GM23338 (cell line): ENCODE data around the gene PCSK2.

Experiments used
- CREB1 ChIP-seq: fragments of 250-450 bp; sonication (Bioruptor Pico); IDR thresholded peaks from 2 replicates; pipeline ENCODE4 v1.5.0; 2020; ENCODE audit warnings: low read depth, mild to moderate bottlenecking, moderate library complexity
- EZH2 ChIP-seq: fragments of 200-600 bp; sonication (generic); IDR thresholded peaks from one replicate; pipeline ENCODE4 v1.8.0; 2017; ENCODE audit warnings: antibody characterized with exemption, mild to moderate bottlenecking, low read depth; ENCODE audit not compliant: unreplicated experiment
- NANOG ChIP-seq: IDR thresholded peaks from 2 replicates; pipeline ENCODE4 v1.6.1; 2016; ENCODE audit warnings: antibody characterized with exemption, borderline replicate concordance
- POLR2AphosphoS5 ChIP-seq: IDR thresholded peaks from 2 replicates; pipeline ENCODE4 v1.6.1; 2016; ENCODE audit warnings: antibody characterized with exemption, low read depth
- TF ChIP-seq, protein P1 (sequence below), 2 experiments: fragments of 200-600 bp in 1 of 2; sonication (generic) in 1 of 2; conservative IDR thresholded peaks; 2 replicates each; pipeline versions ENCODE4 v1.5.1 to v1.6.1; 2016 to 2017; ENCODE audit warnings: antibody characterized with exemption in 2 of 2, low read depth in 2 of 2, mild to moderate bottlenecking in 2 of 2, moderate library complexity in 1 of 2
- TF ChIP-seq, protein P2 (sequence below): IDR thresholded peaks from one replicate; pipeline ENCODE4 v1.6.1; 2018; ENCODE audit warnings: antibody characterized with exemption; ENCODE audit not compliant: unreplicated experiment

- TF ChIP-seq, protein P1, sequence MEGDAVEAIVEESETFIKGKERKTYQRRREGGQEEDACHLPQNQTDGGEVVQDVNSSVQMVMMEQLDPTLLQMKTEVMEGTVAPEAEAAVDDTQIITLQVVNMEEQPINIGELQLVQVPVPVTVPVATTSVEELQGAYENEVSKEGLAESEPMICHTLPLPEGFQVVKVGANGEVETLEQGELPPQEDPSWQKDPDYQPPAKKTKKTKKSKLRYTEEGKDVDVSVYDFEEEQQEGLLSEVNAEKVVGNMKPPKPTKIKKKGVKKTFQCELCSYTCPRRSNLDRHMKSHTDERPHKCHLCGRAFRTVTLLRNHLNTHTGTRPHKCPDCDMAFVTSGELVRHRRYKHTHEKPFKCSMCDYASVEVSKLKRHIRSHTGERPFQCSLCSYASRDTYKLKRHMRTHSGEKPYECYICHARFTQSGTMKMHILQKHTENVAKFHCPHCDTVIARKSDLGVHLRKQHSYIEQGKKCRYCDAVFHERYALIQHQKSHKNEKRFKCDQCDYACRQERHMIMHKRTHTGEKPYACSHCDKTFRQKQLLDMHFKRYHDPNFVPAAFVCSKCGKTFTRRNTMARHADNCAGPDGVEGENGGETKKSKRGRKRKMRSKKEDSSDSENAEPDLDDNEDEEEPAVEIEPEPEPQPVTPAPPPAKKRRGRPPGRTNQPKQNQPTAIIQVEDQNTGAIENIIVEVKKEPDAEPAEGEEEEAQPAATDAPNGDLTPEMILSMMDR (conservative IDR thresholded peaks at IDR 0.05; ENCODE audit: low read depth in 2 of 2): no peak
- TF ChIP-seq, protein P2, sequence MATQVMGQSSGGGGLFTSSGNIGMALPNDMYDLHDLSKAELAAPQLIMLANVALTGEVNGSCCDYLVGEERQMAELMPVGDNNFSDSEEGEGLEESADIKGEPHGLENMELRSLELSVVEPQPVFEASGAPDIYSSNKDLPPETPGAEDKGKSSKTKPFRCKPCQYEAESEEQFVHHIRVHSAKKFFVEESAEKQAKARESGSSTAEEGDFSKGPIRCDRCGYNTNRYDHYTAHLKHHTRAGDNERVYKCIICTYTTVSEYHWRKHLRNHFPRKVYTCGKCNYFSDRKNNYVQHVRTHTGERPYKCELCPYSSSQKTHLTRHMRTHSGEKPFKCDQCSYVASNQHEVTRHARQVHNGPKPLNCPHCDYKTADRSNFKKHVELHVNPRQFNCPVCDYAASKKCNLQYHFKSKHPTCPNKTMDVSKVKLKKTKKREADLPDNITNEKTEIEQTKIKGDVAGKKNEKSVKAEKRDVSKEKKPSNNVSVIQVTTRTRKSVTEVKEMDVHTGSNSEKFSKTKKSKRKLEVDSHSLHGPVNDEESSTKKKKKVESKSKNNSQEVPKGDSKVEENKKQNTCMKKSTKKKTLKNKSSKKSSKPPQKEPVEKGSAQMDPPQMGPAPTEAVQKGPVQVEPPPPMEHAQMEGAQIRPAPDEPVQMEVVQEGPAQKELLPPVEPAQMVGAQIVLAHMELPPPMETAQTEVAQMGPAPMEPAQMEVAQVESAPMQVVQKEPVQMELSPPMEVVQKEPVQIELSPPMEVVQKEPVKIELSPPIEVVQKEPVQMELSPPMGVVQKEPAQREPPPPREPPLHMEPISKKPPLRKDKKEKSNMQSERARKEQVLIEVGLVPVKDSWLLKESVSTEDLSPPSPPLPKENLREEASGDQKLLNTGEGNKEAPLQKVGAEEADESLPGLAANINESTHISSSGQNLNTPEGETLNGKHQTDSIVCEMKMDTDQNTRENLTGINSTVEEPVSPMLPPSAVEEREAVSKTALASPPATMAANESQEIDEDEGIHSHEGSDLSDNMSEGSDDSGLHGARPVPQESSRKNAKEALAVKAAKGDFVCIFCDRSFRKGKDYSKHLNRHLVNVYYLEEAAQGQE: no peak
- no peak for TF ChIP-seq EZH2
- TF ChIP-seq POLR2AphosphoS5: no peak
- no peak for TF ChIP-seq NANOG
- TF ChIP-seq CREB1 (CRISPR knock-in tag): no peak
Measured at GRCh38 chr20:17529586-17529985, 302.7 kb downstream of the PCSK2 start.
